Measurements from ENCODE around the gene PCDHB7.
"Not testable (repeated sequence)": the region's sequence is repeated elsewhere in the genome, so short reads cannot be mapped to it uniquely, and the experiment has no call there.

Gene PCDHB7

GRCh38 chr5:141157901-141158300, 14.5 kb upstream of the PCDHB7 start:
- H3K4me3 Mint-ChIP-seq, H3K27ac Mint-ChIP-seq: not testable (repeated sequence)

GRCh38 chr5:141174291-141175104, 2.1 kb downstream of the PCDHB7 start:
- not testable (repeated sequence) for H3K4me1 Mint-ChIP-seq (ENCODE audit: low read depth); H3K27ac Mint-ChIP-seq; H3K36me3 Mint-ChIP-seq (ENCODE audit: low read depth); H3K4me3 Mint-ChIP-seq
- H3K9me3 Mint-ChIP-seq, result peaks cover 14% of the 10 kb centered on the region
- peaks cover 37% of the 10 kb centered on the region for H3K27me3 Mint-ChIP-seq

More at GRCh38 chr5:141157901-141158300, 14.5 kb upstream of the PCDHB7 start:
- not testable (repeated sequence) for H3K4me1 Mint-ChIP-seq (ENCODE audit: low read depth); H3K36me3 Mint-ChIP-seq (ENCODE audit: low read depth)
- Mint-ChIP-seq H3K9me3 (peaks cover 20% of the 10 kb centered on the region), H3K27me3 (peaks cover 41% of the 10 kb centered on the region)

- Mint-ChIP-seq H3K9me3 (peaks cover 14% of the 10 kb centered on the region), H3K36me3 (ENCODE audit: low read depth) (peaks cover 7% of the 10 kb centered on the region), H3K4me1 (ENCODE audit: low read depth) (no peaks in the 10 kb centered on the region), H3K27me3 (peaks cover 32% of the 10 kb centered on the region), H3K27ac (no peak overlapping the region), H3K4me3 (no peak overlapping the region)
Observed at GRCh38 chr5:141175933-141176332, 3.5 kb downstream of the PCDHB7 start.

GRCh38 chr5:141177577-141178191, 5.2 kb downstream of the PCDHB7 start, which contains the start of gene PCDHB8:
Gene PCDHB8 (plus strand): TSS chr5:141177790. CDS start chr5:141178035, 245 bp downstream.
- H3K4me1 Mint-ChIP-seq (ENCODE audit: low read depth); H3K27ac Mint-ChIP-seq; H3K36me3 Mint-ChIP-seq (ENCODE audit: low read depth); H3K4me3 Mint-ChIP-seq: not testable (repeated sequence)
- H3K9me3 Mint-ChIP-seq, result peaks cover 16% of the 10 kb centered on the region
- H3K27me3 Mint-ChIP-seq, result peaks cover 32% of the 10 kb centered on the region

- H3K27me3 Mint-ChIP-seq, result peaks cover 29% of the 10 kb centered on the region
- H3K4me3 Mint-ChIP-seq; H3K4me1 Mint-ChIP-seq (ENCODE audit: low read depth); H3K36me3 Mint-ChIP-seq (ENCODE audit: low read depth); H3K27ac Mint-ChIP-seq: not testable (repeated sequence)
- peaks cover 14% of the 10 kb centered on the region for H3K9me3 Mint-ChIP-seq
Observed at GRCh38 chr5:141179371-141179770, 6.9 kb downstream of the PCDHB7 start.

GRCh38 chr5:141179876-141180275, 7.4 kb downstream of the PCDHB7 start:
- H3K27ac Mint-ChIP-seq; H3K4me3 Mint-ChIP-seq; H3K4me1 Mint-ChIP-seq (ENCODE audit: low read depth): not testable (repeated sequence)
- Mint-ChIP-seq H3K9me3 (peaks cover 17% of the 10 kb centered on the region), H3K36me3 (ENCODE audit: low read depth) (peaks cover 15% of the 10 kb centered on the region), H3K27me3 (peaks cover 34% of the 10 kb centered on the region)

DNA sequence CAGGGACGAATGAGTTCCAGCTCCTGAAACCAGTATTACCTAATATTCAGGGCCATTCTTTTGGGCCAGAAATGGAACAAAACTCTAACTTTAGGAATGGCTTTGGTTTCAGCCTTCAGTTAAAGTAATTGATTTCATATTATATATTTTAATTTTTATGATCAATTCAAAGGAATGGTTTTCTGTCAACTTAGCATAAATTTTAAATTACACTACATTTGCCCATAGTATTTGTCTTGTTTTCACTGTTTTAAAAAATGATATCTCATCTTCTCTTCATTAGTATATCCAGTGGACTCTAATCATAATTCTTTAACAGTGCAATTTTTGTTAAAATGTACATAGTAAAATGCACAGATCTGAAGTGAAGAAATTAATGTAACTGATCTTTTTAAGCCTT, 7.9 kb downstream of the PCDHB7 start:
- Mint-ChIP-seq H3K36me3 (ENCODE audit: low read depth) (peaks cover 19% of the 10 kb centered on the region), H3K4me3 (no peak overlapping the region), H3K9me3 (peaks cover 17% of the 10 kb centered on the region), H3K27ac (no peak overlapping the region), H3K27me3 (peaks cover 39% of the 10 kb centered on the region), H3K4me1 (ENCODE audit: low read depth) (no peaks in the 10 kb centered on the region)

DNA sequence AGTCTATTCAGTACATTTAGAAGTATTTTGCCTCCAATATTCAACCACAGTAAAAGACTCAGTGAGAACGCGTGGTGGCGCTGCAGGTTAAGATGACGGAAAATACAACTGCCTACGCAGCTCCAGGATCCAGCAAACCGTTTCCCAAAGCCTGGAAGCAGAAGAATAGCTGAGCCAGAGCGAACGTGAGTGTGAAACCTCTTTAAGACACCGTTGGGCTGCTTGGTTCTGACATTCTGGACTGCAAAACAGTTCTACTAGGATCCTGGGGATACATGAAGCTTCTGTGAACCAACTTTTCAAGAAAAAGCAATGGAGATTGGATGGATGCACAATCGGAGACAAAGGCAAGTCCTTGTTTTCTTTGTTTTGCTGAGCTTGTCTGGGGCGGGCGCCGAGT, 9.8 kb downstream of the PCDHB7 start, which contains the start of gene PCDHB16:
TSS of gene PCDHB16 (plus strand) at position 140 of the 400 bp plus-strand sequence. CDS start at position 313, 173 bp downstream.
- Mint-ChIP-seq H3K4me1 (ENCODE audit: low read depth) (no peaks in the 10 kb centered on the region), H3K27ac (no peak within 1 kb of the TSS), H3K36me3 (ENCODE audit: low read depth) (peaks cover 19% of the 10 kb centered on the region), H3K27me3 (peaks cover 52% of the 10 kb centered on the region), H3K4me3 (no peak within 1 kb of the TSS), H3K9me3 (peaks cover 17% of the 10 kb centered on the region)

DNA sequence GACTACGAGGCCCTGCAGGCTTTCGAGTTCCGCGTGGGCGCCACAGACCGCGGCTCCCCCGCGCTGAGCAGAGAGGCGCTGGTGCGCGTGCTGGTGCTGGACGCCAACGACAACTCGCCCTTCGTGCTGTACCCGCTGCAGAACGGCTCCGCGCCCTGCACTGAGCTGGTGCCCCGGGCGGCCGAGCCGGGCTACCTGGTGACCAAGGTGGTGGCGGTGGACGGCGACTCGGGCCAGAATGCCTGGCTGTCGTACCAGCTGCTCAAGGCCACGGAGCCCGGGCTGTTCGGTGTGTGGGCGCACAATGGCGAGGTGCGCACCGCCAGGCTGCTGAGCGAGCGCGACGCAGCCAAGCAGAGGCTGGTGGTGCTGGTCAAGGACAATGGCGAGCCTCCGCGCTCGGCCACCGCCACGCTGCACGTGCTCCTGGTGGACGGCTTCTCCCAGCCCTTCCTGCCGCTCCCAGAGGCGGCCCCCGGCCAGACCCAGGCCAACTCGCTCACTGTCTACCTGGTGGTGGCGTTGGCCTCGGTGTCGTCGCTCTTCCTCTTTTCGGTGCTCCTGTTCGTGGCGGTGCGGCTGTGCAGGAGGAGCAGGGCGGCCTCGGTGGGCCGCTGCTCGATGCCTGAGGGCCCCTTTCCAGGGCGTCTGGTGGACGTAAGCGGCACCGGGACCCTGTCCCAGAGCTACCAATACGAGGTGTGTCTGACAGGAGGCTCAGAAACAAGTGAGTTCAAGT, 11.8 kb downstream of the PCDHB7 start:
- H3K9me3 Mint-ChIP-seq, result peaks cover 25% of the 10 kb centered on the region
- not testable (repeated sequence) for H3K4me3 Mint-ChIP-seq; H3K27ac Mint-ChIP-seq; H3K4me1 Mint-ChIP-seq (ENCODE audit: low read depth)
- peaks cover 23% of the 10 kb centered on the region for H3K36me3 Mint-ChIP-seq (ENCODE audit: low read depth)
- H3K27me3 Mint-ChIP-seq, result peaks cover 65% of the 10 kb centered on the region

DNA sequence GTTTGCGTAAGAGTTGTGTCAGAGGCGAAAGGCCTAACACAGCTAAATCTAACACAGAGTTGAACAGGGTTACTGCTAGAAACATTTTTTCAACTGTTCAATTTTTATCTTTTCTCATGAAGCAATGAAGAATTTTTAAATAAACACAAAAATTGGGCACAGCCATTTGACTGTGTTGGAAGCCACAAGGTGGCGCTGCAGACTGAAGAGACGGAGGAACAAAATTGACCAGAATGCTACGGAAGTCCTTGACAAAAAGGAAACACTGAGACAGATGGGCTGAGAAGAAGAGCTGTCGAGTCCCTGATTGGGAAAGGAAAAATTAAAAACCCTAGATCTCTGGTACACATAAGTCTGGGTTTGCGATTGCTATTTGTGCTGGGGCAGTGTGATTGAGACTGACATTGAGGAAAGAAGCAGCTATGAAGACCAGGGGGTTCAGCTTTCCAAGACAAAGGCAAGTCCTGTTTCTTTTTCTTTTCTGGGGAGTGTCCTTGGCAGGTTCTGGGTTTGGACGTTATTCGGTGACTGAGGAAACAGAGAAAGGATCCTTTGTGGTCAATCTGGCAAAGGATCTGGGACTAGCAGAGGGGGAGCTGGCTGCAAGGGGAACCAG, 14.6 kb downstream of the PCDHB7 start, which contains the start of gene PCDHB9:
TSS of gene PCDHB9 (plus strand) at position 265 of the 616 bp plus-strand sequence. CDS start at position 423, 158 bp downstream.
- no peak within 1 kb of the TSS for H3K27ac Mint-ChIP-seq
- peaks cover 28% of the 10 kb centered on the region for H3K9me3 Mint-ChIP-seq
- peak within 1 kb of the TSS; percentile 24 for H3K4me3 Mint-ChIP-seq
- H3K36me3 Mint-ChIP-seq (ENCODE audit: low read depth), result peaks cover 19% of the 10 kb centered on the region
- no peaks in the 10 kb centered on the region for H3K4me1 Mint-ChIP-seq (ENCODE audit: low read depth)
- H3K27me3 Mint-ChIP-seq, result peaks cover 75% of the 10 kb centered on the region

GRCh38 chr5:141188682-141189081, 16.2 kb downstream of the PCDHB7 start:
- not testable (repeated sequence) for H3K27ac Mint-ChIP-seq; H3K4me3 Mint-ChIP-seq; H3K4me1 Mint-ChIP-seq (ENCODE audit: low read depth)
- peaks cover 73% of the 10 kb centered on the region for H3K27me3 Mint-ChIP-seq
- H3K36me3 Mint-ChIP-seq (ENCODE audit: low read depth), result peaks cover 13% of the 10 kb centered on the region
- peaks cover 25% of the 10 kb centered on the region for H3K9me3 Mint-ChIP-seq

GRCh38 chr5:141189131-141189530, 16.7 kb downstream of the PCDHB7 start:
- H3K4me3 Mint-ChIP-seq; H3K27ac Mint-ChIP-seq; H3K4me1 Mint-ChIP-seq (ENCODE audit: low read depth): not testable (repeated sequence)
- Mint-ChIP-seq H3K36me3 (ENCODE audit: low read depth) (peaks cover 13% of the 10 kb centered on the region), H3K27me3 (peaks cover 73% of the 10 kb centered on the region), H3K9me3 (peaks cover 24% of the 10 kb centered on the region)

DNA sequence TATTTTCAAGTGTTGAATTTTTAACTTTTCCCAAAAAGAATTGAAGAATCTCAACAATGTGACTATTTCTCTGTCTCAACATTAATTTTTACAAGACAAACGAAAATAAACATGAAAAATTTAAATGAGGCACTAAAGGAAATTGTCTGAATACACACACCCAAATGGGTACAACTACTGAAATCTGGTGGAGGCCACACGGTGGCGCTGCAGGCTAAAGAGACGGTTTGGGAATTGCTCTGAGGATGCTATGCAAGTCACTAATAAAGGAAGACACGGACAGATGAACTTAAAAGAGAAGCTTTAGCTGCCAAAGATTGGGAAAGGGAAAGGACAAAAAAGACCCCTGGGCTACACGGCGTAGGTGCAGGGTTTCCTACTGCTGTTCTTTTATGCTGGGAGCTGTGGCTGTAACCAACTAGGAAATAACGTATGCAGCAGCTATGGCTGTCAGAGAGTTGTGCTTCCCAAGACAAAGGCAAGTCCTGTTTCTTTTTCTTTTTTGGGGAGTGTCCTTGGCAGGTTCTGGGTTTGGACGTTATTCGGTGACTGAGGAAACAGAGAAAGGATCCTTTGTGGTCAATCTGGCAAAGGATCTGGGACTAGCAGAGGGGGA, 19.8 kb downstream of the PCDHB7 start, which contains the start of gene PCDHB10:
TSS of gene PCDHB10 (plus strand) at position 244 of the 616 bp plus-strand sequence. CDS start at position 444, 200 bp downstream.
- H3K4me3 Mint-ChIP-seq, result no peak within 1 kb of the TSS
- peaks cover 60% of the 10 kb centered on the region for H3K27me3 Mint-ChIP-seq

GRCh38 chr5:141194332-141194731, 21.9 kb downstream of the PCDHB7 start:
- Mint-ChIP-seq H3K9me3 (peaks cover 45% of the 10 kb centered on the region), H3K36me3 (ENCODE audit: low read depth) (peaks cover 13% of the 10 kb centered on the region)

More for the DNA sequence above, 19.8 kb downstream of the PCDHB7 start, which contains the start of gene PCDHB10:
- Mint-ChIP-seq H3K9me3 (peaks cover 36% of the 10 kb centered on the region), H3K36me3 (ENCODE audit: low read depth) (peaks cover 11% of the 10 kb centered on the region), H3K27ac (no peak within 1 kb of the TSS), H3K4me1 (ENCODE audit: low read depth) (no peaks in the 10 kb centered on the region)

More at GRCh38 chr5:141194332-141194731, 21.9 kb downstream of the PCDHB7 start:
- H3K27ac Mint-ChIP-seq; H3K4me1 Mint-ChIP-seq (ENCODE audit: low read depth); H3K4me3 Mint-ChIP-seq: not testable (repeated sequence)
- peaks cover 63% of the 10 kb centered on the region for H3K27me3 Mint-ChIP-seq

Measured in stimulated activated naive CD8-positive, alpha-beta T cell treated with anti-CD3 and anti-CD28 coated beads, Interleukin-15, Interleukin-2, amounts not matched to agents 100 ng/mL and 50 ng/mL, for 24 hours (primary cell).